Lung microvascular endothelial cell (primary cell): ENCODE data around the gene OR2V1. TPM values are rescaled to one million over a fixed set of nuclear protein-coding genes. Genes with fewer than 3 reads are reported as not detected.
"Not testable (repeated sequence)": the region's sequence is repeated elsewhere in the genome, so short reads cannot be mapped to it uniquely, and the experiment has no call there.

Experiments
- DNase-seq, 2 donors: peaks; one replicate each; pipeline versions ENCODE4 v3.0.0 to v3.0.0-alpha.2; 2010; ENCODE audit warnings: low read depth in 2 of 2
- total RNA-seq: library from RNA; depleted of rRNA; stranded (reverse); fragments of >200 nt; gene quantifications from 2 replicates; pipeline ENCODE4 v1.2.1, GENCODE V29; 2014

The OR2V1 gene
- total RNA-seq, 1 donor from 2014 or later = not detected

DNA sequence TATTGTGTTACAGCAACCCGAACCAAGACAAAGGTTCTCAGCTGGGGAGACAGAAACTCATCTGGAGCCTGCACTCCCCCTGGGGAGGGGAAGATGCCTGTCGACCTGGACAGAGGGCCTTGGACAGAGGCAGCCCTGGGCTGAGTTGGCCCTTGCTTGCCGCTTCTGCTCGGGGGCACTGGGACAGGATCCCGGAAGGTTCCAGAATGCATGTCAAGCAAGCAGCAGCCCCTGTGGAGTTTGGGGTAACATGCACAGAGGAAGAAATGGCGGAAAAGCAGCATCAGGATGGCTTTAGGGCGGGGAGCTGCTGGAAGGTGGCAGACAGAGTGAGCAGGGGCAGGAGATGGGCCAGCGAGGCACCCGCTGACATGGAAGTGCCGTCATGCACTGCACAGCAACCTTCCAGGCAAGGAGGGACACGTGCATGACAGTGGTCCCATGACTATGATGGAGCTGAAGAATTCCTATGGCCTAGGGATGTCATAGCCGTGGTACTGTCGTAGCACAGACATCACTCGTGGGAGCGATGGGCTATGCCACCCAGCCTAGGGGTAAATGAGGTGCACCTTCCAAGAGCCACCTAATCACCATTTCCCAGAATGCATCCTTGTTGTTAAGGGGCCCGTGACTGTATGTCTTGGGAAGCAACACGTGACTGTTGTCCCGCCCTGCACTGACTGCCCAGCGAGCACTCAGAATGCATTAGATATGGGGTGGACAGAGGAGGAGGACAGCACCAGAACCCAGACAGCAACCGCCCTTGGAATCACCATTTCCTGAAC is 26.2 kb downstream of the OR2V1 start:
- DNase-seq = not testable (repeated sequence)

- DNase-seq = not testable (repeated sequence)
Measured at GRCh38 chr5:181104259-181104568, 26.8 kb downstream of the OR2V1 start.

DNA sequence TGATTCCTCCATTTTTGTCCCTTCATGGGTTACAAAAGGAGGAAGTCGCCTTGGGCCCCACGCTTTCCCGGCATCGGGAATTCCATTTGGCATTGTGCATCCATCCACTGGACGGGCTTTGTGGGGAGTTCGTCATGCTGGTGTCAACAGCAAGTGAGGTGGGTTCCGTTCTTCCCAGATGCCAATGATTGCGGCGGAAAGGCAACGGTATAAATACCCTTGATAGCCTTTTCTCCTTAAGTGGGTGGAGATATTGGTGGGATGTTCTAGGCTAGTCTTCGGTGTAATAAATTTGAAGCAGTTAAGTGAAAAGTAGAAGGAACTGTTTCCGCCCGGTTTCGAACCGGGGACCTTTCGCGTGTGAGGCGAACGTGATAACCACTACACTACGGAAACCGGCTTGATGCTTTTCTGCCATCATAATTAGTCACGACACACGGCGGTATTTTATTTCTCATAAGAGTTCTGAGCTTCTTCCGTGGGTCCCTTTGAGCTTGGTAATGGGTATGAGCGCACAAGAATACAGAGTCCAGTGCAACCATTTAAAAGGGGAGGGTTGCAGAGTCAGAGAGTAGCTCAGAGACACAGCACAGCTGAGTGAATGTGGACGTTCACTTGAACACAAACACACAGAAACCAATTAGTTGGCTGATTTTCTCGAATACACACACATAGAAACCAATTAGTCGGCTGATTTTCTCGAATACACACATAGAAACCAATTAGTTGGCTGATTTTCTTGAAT is 28.9 kb downstream of the OR2V1 start:
- not testable (repeated sequence) for DNase-seq

GRCh38 chr5:181101030-181101641 is 29.8 kb downstream of the OR2V1 start:
- DNase-seq = not testable (repeated sequence)

DNA sequence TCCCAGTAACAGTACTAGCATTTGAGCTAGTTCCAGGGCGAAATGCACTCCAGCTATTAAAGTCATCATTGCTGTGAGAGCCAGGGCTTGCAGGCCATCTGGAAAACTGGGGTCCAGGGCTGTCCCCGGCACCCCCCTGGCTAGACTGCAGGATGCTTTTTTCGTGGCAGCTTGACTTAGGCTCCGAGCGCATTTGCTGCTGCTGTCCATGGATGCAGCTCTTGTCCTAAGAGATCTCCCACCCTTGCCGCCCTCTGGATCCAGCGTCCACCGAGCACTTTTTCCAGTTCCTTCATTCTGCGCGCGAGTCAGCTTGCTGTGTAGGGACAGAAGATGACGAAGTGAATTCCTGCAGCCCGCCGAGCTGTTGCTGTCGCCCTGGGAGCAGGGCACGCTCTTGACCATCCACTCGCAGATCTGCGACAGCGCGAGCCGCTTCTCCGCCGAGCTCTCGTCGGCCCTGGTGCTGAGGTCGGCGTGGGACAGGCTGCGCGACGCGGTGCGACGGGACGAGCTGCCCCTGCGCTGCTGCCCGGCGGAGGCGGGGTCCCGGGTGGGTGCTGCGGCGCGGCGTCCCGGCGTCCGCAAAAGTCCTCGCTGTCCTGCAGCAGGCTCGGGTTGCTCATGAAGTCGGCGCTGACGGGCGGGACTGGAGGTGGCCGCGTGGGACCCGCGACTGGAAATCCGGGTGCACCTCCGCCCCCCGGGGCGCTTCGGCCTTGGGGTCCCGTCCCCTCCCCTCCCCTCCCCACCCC is 30.7 kb downstream of the OR2V1 start:
- DNase-seq = peak; percentile 14 to 16

GRCh38 chr5:181099602-181100086 is 31.3 kb downstream of the OR2V1 start:
- no peak for DNase-seq

- no peak for DNase-seq
Measured at GRCh38 chr5:181098762-181099601, 32.0 kb downstream of the OR2V1 start.

DNA sequence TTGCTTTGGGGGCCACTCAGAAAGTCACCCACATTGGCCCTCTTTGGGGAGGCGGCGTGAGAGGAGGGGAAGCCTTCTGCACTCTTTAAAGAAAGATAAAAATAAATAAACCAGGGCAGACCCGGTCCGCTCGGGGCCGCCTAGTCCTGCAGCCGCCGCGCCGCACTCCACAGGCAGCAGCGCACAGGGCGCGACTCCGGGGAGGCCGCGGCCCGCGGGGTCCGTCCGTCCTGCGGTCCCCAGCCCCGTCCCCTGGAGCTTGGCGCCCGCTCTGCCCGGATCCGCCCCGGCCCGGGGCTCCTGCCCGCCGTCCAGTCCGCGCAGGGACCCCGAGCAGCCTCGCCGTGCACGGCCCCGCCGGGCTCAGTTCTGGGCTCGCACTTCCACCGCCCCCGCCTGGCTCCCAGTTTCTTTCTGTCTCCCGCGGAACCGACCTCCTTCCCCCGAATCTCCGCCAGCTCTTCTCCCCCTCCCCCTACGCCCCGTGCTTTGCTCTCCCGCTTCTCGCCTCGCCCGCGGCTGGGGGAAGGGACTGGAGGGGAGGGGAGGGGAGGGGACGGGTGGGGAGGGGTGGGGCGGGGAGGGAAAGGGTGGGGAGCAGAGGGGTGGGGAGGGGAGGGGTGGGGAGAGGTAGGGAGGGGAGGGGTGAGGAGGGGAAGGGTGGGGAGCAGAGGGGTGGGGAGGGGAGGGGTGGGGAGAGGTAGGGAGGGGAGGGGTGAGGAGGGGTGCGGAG is 33.0 kb downstream of the OR2V1 start:
- not testable (repeated sequence) for DNase-seq

DNA sequence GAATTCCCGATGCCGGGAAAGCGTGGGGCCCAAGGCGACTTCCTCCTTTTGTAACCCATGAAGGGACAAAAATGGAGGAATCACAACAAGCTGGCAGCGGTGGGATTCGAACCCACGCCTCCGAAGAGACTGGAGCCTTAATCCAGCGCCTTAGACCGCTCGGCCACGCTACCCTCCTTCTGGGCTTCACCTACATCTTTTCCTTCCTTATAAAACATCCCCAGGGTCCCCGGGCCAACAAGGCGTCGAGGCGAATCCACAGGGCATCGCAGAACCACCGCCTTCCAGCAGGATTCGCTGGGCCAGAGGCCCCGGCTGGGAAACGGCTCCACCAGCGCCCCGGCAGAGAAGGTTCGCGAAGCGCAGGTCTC is 33.6 kb downstream of the OR2V1 start:
- DNase-seq = not testable (repeated sequence)

- DNase-seq = not testable (repeated sequence)
Measured at GRCh38 chr5:181096721-181097382, 34.1 kb downstream of the OR2V1 start.

- DNase-seq = not testable (repeated sequence)
Measured at GRCh38 chr5:181095162-181095561, 35.8 kb downstream of the OR2V1 start.

DNA sequence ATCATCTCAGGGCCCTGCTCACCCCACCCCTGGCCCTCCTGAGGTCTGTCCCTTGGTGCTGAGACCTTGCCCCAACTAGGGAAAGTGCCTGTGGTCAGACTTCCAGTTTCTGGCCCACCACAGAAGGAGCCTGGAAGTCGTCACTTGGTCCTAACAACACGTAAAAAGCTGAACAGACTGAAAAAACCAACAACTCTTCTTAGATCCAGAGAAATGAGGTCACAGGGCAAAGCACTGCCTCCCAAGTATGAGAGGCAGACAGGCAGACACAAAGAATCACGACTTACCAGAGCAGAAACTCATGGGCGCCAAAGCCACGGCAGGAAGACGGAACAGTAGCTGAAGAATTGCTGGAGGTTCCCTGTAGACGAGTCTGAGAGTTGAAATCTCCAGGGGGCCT is 38.5 kb downstream of the OR2V1 start:
- no peak for DNase-seq

GRCh38 chr5:181088289-181088688 is 42.7 kb downstream of the OR2V1 start:
- peak; percentile 11 to 13 for DNase-seq

- DNase-seq = no peak
Measured at GRCh38 chr5:181087309-181087708, 43.7 kb downstream of the OR2V1 start.

GRCh38 chr5:181086884-181087205 is 44.1 kb downstream of the OR2V1 start:
- no peak for DNase-seq

GRCh38 chr5:181086026-181086883 is 44.7 kb downstream of the OR2V1 start:
- no peak for DNase-seq

DNA sequence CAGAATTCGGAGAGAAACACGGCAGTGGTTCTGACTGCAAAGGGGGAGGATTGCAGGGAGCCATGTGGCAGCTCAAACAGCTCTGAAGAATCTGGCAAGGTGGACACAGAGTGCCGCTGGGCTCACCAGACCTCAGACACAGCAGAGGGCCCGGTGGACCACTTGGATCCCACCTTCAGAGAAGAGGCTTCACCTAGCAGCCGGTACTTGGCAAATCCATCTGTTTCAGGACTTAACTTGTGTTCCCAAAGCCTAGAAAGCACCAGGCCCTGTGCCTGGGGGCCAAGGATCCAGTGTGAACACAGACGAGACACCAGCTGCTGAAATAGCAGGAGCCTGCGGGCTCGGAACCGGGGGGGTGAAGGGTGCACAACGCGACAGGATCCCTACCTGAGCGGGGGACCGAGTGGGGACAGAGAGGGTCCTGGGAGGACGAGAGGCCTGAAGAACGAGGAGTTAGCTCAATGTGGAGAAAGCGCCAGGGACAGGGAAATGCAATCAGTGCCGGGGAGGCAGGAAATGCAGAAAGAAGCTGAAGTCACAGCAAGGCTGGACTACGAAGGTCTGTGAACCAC is 46.3 kb downstream of the OR2V1 start:
- no peak for DNase-seq

- no peak for DNase-seq
Measured at GRCh38 chr5:181081989-181082388, 49.0 kb downstream of the OR2V1 start.
